ES-I3 (cell line): ENCODE measurements around the gene LRP1B.

Experiments
- H3K36me3 ChIP-seq: 2 replicates; pipeline ENCODE4 v1.6.1; 2013; ENCODE audit warnings: mild to moderate bottlenecking, low read length, control low read depth, moderate library complexity; ENCODE audit not compliant: insufficient read depth
- H3K4me1 ChIP-seq: 2 replicates; pipeline ENCODE4 v1.6.1; 2013; ENCODE audit warnings: mild to moderate bottlenecking, control low read depth, low read length; ENCODE audit not compliant: insufficient read depth
- H3K9ac ChIP-seq: 2 replicates; pipeline ENCODE4 v1.6.1; 2013; ENCODE audit warnings: low read depth, mild to moderate bottlenecking, low read length, moderate library complexity
- H3K9me3 ChIP-seq: 2 replicates; pipeline ENCODE4 v1.6.1; 2013; ENCODE audit warnings: mild to moderate bottlenecking, low read length, moderate library complexity; ENCODE audit not compliant: control insufficient read depth, insufficient read depth

LRP1B gene

DNA sequence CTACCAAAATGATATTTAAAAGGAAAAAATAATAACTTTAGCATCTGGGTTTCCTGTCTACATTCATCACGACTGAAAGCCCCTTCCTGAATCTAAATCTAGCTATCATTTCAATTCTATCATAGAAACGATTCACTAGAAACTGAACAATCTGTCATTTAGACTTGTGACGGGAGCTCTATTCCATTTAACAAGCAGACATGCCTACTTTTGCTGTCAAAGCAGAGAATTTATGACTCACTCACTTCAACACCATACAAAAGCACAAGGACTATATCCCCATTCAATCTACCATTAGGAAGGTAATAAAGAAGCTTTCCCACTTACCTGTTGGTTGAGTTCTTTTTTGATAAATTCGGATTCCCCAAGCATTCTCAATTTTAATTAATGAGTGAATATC, 1072.3 kb downstream of the LRP1B start:
- H3K9me3 ChIP-seq, result no peaks in the 10 kb centered on the region
- no peak overlapping the region for H3K9ac ChIP-seq
- no peaks in the 10 kb centered on the region for H3K36me3 ChIP-seq
- peaks cover 4% of the 10 kb centered on the region; the same call in 1 of the 2 replicates for H3K4me1 ChIP-seq

GRCh38 chr2:141055531-141055930, 1075.3 kb downstream of the LRP1B start:
- Histone ChIP-seq H3K9me3 (no peaks in the 10 kb centered on the region), H3K4me1 (no peaks in the 10 kb centered on the region), H3K9ac (no peak overlapping the region), H3K36me3 (no peaks in the 10 kb centered on the region)

- Histone ChIP-seq H3K4me1 (no peaks in the 10 kb centered on the region), H3K36me3 (no peaks in the 10 kb centered on the region), H3K9me3 (no peaks in the 10 kb centered on the region), H3K9ac (no peak overlapping the region)
Observed at GRCh38 chr2:141048951-141049350, 1081.9 kb downstream of the LRP1B start.

- H3K9ac ChIP-seq, result no peak overlapping the region
- H3K36me3 ChIP-seq, result no peaks in the 10 kb centered on the region
- no peaks in the 10 kb centered on the region for H3K9me3 ChIP-seq
- no peaks in the 10 kb centered on the region for H3K4me1 ChIP-seq
Observed at GRCh38 chr2:141041281-141041680, 1089.5 kb downstream of the LRP1B start.

GRCh38 chr2:141038341-141038740, 1092.5 kb downstream of the LRP1B start:
- no peak overlapping the region for H3K9ac ChIP-seq
- peaks cover 4% of the 10 kb centered on the region; the same call in 1 of the 2 replicates for H3K4me1 ChIP-seq

DNA sequence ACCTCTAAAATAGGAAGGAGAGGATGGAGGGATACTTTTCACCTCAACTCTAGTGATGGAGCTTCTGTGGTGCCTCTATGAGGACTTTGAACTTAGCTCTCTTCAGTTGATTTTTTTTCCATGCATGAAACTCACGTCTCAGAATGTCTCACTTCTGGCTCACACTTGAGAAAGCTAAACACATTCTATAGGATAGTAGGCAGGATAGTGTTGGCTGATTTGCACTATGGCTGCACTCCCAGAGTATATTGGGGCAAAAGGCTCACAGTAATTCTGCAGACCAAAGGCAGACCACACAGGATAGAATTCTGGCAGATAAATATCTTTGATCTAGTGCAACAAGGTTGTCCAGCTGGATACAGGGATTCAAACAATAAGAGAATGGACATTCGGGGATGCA, 1093.5 kb downstream of the LRP1B start:
- Histone ChIP-seq H3K9ac (no peak overlapping the region), H3K36me3 (no peaks in the 10 kb centered on the region), H3K4me1 (peaks cover 4% of the 10 kb centered on the region; the same call in 1 of the 2 replicates), H3K9me3 (no peaks in the 10 kb centered on the region)

More at GRCh38 chr2:141038341-141038740, 1092.5 kb downstream of the LRP1B start:
- Histone ChIP-seq H3K36me3 (no peaks in the 10 kb centered on the region), H3K9me3 (no peaks in the 10 kb centered on the region)

DNA sequence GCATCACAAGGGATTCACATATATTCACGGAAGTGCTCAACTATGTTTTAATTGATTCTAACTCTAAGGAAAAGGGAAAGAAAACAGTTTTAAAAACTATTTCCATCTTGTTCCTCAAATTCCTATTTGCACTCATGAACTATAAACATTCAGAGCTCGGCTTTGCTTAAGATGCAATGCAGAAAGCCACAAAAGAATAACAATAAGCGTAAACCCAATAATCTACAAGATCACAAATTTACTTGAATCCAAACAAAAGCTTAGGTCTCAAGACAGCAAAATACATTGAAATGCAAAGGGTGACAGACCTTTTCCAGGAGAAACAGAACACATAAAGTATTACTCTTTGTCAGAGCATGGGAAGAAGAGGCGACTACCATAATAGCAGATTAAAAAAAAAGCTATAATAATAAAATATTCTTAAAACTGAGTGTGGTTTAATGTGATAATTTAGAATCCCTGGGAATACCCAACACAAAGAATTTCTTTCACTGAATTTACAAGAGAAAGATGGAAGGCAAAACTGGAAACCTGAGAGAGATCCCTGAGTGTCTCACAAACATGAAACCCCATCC, 1094.9 kb downstream of the LRP1B start:
- Histone ChIP-seq H3K9ac (no peak overlapping the region), H3K9me3 (no peaks in the 10 kb centered on the region), H3K4me1 (peaks cover 4% of the 10 kb centered on the region; the same call in 1 of the 2 replicates), H3K36me3 (no peaks in the 10 kb centered on the region)

GRCh38 chr2:141029428-141030078, 1101.3 kb downstream of the LRP1B start:
- Histone ChIP-seq H3K9ac (no peak overlapping the region), H3K9me3 (no peaks in the 10 kb centered on the region), H3K36me3 (no peaks in the 10 kb centered on the region), H3K4me1 (peaks cover 9% of the 10 kb centered on the region; the same call in 1 of the 2 replicates)

GRCh38 chr2:141027221-141027620, 1103.6 kb downstream of the LRP1B start:
- Histone ChIP-seq H3K9ac (no peak overlapping the region), H3K9me3 (no peaks in the 10 kb centered on the region), H3K4me1 (peaks cover 9% of the 10 kb centered on the region; the same call in 1 of the 2 replicates), H3K36me3 (no peaks in the 10 kb centered on the region)

DNA sequence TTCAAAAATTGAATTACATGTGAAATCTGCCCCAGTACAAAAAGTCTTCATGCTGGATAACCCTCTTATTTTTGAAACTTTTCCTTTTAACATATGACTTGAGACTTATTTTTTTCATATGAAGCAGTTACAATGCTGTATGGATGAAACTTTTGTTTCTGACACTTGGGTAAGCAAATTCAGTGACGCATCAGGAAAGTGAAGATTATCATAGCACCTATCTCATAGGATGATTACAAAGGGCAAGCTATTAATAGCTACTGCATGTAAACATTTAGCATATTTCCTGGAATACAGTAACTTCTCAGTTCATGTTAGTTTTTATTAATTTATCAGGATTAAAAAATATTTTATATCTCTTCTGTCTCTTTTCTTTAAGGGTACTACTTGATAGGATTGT, 1109.2 kb downstream of the LRP1B start:
- no peaks in the 10 kb centered on the region for H3K4me1 ChIP-seq
- H3K9me3 ChIP-seq, result no peaks in the 10 kb centered on the region
- no peaks in the 10 kb centered on the region for H3K36me3 ChIP-seq
- H3K9ac ChIP-seq, result no peak overlapping the region

- Histone ChIP-seq H3K9me3 (no peaks in the 10 kb centered on the region), H3K36me3 (no peaks in the 10 kb centered on the region), H3K9ac (no peak overlapping the region), H3K4me1 (no peaks in the 10 kb centered on the region)
Observed at GRCh38 chr2:141021109-141021508, 1109.7 kb downstream of the LRP1B start.

GRCh38 chr2:141020346-141020745, 1110.5 kb downstream of the LRP1B start:
- no peaks in the 10 kb centered on the region for H3K36me3 ChIP-seq
- H3K9ac ChIP-seq, result no peak overlapping the region
- no peaks in the 10 kb centered on the region for H3K9me3 ChIP-seq
- no peaks in the 10 kb centered on the region for H3K4me1 ChIP-seq

DNA sequence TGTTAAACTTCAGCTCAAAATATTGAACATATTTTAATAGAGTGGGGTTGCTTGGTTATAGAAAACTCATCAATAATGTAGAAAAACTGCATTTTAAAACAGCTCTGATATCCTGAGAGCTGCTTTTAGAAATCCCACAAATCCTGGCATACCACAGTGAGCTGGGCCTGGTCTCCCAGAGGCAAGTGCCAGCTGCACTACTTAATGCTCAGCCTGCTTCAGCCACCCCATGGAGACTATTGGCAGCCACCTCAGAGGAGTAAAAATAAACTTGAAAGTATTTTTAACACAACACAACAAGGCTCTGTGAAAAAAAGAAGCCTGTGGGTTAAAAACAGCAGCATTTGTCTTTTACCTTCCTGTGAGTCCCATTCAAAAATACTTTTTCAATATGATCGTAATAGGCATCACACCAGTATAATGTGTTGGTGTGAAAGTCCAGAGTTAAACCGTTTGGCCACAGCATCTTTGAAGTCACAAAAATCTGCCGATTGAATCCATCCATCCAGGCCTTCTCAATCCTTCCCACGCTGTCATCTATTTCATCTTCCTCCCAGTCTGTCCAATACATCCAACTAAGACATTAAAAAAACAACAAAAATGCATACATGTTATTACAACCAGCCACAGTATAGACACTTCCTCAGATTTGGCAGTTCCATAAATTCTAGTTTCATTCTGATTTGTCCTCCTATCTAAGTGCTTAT, 1115.3 kb downstream of the LRP1B start:
- Histone ChIP-seq H3K4me1 (no peaks in the 10 kb centered on the region), H3K9me3 (no peaks in the 10 kb centered on the region), H3K9ac (no peak overlapping the region), H3K36me3 (no peaks in the 10 kb centered on the region)

- Histone ChIP-seq H3K4me1 (no peaks in the 10 kb centered on the region), H3K36me3 (no peaks in the 10 kb centered on the region), H3K9me3 (0 out of 2 replicates have a peak, but pooled peaks cover 2% of the 10 kb centered on the region), H3K9ac (no peak overlapping the region)
Observed at GRCh38 chr2:141003967-141004657, 1126.7 kb downstream of the LRP1B start.
